GM21367 (cell line): ENCODE measurements around the gene FOXD4L6.
"Not testable (repeated sequence)": the region's sequence is repeated elsewhere in the genome, so short reads cannot be mapped to it uniquely, and the experiment has no call there.

Experiments
- ATAC-seq: cut with Tn5 transposase; IDR thresholded peaks from one replicate; pipeline ENCODE4 v1.9.1; 2021; ENCODE audit not compliant: unreplicated experiment

The FOXD4L6 gene

DNA sequence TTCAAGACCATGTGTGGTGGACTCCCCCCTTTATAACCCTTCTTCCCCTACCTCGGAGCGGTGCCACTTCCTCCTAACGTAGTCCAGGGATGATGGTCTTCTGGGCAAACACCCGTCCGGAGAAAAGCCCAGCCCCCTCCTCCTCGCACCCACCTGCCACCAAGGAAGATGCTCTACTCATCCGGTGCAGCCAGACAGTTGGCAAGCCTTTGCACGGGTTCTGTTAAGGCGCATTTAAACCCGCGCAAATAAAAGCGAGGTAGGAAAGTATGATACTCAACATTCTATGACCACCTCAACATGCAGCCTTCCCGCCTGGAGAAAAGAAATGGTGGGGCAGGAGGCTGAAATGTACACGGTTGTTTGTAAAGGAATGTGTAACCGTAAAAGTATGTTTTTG lies at the start of gene FOXD4L6:
FOXD4L6 (minus strand) TSS at position 101 of the 400 bp plus-strand sequence. CDS start 298 bp downstream, outside the sequence.
- not testable (repeated sequence) for ATAC-seq

DNA sequence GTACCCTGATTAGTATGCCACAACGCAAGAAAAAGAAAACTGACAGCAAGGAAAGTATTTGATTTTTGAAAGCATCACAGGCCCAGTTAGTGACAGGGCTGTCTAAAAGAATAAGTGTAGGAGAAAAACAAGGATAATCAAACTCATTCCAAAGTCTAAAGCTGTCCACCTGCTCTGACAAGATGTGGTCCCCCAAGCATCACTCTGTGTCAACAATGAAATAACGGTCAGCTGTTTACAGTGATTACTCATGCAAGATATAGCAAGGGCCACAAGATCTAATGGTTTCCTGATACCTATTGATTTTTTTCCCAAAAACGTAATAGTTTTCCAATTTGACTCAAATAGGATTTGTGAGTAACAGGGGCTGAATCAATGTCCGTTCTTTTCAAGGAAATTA lies 46.5 kb upstream of the FOXD4L6 start:
- ATAC-seq: not testable (repeated sequence)

DNA sequence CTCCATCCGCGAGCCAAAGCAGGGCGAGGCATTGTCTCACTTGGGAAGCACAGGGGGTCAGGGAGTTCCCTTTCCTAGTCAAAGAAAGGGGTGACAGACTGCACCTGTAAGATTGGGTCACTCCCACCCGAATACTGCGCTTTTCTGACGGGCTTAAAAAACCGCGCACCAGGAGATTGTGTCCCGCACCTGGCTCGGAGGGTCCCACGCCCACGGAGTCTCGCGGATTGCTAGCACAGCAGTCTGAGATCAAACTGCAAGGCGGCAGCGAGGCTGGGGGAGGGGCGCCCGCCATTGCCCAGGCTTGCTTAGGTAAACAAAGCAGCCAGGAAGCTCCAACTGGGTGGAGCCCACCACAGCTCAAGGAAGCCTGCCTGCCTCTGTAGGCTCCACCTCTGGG lies 21.6 kb upstream of the FOXD4L6 start:
- ATAC-seq: not testable (repeated sequence)

DNA sequence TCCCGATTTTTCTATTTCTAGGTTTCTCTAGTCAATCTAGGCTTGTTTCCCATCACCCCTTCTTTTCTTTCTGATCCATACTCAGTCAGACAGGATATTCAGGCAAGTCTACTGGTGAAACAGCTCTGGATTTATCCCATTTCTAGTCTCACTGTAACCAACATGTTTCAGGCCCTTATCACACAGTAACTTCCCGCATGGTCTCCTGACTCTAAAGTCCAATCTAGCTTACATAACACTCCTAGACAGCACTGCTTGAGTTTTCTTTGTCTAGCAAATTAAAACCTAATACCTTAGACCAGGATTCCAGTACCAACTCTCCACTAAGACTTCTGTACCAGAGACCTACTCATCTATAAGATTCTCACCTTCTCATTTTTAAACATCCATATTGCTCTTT lies 13.4 kb upstream of the FOXD4L6 start:
- not testable (repeated sequence) for ATAC-seq

DNA sequence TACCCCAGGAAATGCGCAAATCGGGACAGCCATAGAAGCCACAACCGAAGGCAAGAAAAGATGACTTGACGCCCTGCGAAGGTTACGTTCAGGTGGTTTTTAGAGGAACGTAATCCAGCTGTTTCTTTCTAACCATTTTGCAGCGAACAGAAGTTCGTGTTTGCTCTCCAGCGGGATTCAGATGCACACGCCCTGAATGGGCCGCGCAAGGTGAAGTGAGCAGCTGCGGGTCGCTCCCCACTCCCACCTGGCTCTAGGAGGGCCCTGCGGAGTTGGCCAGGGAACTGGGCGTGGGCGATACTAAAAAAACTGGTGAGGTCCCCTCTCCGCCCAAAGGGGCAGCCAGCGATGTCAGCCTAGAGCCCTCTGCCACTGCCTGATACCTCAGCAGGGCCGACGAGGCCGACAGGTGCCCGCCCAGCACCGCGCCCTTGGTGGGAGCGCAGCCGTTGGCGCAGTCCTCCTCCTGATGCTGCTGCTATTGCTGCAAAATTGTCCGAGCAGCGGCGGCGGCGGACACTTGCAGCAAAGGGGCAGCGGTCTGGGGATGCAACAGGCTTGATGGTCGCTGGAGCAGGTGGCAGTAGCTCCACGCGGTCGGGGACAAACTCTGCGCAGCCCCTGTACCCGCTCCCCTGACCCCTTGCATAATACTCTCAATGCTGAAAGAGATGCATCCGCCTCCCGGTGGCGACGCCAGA lies 1.6 kb downstream of the FOXD4L6 start:
- ATAC-seq: not testable (repeated sequence)

DNA sequence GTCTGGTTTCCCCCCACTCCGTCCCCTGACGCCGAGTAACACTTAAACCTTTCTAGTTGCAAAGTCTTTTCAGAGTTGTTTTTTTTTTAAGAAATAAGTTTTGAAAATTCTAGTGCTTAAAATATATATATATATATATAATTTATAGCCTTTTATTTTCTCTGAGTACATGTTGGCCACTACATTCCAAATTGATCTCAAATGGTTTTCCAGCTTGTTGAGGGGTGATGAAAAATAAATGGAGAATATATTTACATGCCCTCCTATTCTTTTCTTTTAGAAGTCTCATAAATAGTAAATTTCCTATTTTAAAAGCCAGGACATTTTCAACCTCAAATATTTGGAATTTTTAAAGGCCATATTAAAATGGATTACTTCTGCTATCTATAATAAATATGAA lies 2.5 kb downstream of the FOXD4L6 start:
- ATAC-seq: not testable (repeated sequence)

DNA sequence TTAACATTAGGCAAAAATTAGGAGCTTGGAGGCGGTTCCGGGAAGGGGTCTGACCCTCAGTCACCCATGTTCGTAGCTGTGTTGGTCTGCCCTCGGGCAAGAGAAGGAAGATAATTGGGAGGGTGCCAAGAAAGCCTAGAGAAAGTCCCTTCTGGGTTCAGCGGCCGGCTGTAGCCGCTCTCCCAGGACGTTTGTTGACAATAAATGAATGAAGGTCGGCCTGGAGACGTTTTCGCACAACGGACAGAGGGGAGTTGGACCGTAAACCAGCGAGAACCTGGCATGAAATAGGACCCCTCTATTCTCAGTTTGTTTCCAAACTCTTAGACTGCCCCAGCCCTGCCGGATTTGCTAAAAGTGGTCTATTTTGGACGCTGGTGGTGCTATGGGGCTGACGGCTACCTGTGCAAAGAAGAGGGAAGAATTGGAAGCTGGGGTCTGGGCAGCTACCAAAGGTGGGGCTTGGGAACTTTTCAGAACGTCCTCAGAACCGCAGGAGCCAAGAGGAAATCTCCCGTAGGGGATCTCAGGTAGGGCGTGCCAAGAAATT lies 3.3 kb downstream of the FOXD4L6 start:
- not testable (repeated sequence) for ATAC-seq

DNA sequence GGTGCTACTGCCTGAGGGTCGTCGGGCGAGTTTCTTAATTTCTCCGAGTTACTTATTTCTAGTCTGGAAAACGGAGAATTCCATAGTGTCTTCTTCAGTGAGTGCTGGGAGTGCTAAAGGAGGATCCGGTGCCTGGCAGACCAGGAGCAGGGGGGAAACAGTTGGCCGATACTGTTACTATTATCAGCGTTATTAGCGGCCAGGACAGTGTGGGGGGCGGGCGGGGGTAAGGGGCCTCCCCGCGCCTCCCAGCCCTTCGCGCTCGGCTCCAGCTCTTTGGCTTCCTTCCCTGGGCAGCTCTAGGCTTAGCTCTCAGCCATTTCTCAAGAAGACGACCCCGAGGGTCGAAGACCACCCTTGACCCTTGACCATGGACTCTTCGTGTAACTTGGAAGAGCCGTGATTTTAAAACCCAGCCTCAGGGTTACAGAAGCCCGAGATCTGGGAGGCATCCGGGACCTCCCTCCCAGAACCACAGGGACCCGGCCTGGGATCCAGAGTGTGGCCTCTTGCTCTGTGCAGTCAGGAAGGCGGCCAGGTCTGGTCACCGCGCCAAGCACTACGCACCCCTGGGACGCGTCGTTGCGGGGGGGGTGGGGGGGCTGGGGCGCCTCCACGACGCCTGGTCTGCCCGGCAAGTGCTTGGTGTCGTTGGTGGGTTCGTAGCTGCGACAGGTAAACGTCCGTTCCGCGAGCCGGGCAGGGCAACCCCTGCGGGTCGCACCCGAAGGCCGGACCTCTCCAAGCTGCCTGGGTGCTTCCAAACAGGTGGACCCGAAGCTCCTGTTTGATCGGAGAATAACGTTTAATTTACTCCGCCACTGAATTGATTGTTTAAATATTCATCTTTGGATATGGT lies 4.0 kb downstream of the FOXD4L6 start:
- ATAC-seq: not testable (repeated sequence)

DNA sequence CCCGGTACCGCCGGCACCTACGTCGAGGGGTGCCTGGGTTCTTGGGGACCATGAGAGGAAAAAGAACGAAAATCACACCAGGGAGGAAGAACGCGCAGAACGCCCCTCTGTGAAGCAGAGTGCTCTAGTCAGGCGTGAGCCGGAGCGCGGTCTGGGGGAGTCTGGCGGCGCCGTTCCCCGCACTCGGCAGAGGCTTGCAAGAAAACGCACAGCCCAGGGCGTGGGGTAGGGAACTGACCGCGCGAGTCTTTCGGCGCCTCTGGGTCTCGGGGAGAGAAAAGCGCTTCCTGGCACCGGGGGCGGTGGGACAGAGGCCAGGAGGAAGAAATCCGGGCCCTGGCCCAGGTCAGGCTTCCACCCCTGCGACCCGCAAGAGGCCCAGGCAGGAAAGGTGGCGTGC lies 4.7 kb downstream of the FOXD4L6 start:
- not testable (repeated sequence) for ATAC-seq

DNA sequence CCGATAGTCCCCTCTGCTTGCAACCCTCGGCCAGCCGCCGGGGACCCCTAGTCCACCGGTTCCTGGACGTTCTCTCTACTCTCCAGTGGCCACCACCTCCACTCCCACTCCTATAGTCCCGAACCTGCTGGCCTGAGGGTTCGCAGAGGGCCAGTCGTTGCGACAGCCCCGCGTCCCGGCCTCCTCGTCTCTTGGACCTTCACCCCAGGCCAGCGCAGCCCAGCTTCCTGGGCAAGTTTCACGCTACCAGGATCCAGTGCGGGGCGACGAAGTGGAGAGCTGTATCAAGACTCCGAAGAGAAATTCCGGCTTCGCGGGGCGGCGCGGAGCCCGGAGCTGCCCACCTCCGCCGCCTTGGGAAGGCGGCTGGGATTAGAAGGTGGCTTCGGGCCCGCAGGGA lies 5.1 kb downstream of the FOXD4L6 start:
- not testable (repeated sequence) for ATAC-seq

DNA sequence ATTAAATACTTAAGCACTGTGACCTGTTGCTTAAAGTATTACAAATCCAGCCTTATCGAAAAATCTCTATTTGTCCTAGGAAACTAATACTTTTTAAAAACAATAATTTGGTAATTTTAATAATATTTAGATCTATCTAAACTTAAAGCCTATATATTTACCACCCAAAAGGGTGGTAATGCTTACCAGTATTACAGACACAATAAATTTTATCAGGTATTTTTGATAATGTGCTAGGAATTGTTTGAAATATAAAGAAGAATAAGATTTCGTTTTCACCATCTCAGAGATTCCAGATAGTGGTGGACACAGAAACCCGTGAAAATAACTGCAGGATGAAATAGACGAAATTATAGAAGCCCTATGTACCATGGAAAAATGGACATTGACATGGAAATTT lies 7.8 kb downstream of the FOXD4L6 start:
- ATAC-seq: not testable (repeated sequence)

DNA sequence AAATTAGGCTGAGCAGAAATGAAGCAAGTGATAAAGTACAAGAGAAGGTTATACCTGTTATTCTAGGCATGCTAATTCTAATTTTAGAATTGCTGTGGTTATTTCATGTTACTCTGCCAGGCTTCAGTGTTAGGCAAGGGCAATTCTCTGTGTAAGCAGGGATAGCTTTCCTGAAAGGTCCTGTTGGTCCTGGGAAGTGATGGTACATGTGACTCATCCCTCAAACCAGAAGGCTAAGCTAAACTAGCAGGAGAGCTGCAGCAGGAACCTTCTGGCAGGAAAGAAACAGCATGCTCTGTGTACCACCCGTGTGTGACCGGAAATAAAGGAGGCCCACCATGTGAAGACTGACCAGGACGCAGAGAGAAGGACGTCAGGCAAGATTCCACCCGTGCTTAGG lies 8.8 kb downstream of the FOXD4L6 start:
- ATAC-seq: not testable (repeated sequence)

DNA sequence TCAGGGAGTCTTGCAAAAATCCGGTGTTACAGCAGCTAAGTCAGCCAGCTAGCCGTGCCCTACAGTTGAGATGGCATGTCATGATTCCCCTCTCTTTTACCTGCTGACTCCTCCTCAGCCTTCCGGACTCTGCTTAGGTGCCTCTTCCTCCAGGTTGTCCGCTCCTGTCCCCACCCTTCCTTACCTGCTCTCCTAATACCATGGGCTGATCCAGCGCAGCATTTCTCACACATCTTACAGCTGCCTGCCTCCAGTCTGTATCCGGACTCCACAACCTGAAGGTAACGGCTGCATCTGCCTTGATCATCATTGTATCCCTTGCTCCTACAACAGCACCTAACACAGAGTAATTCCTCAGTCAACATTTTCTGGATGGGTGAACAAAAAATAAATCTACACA lies 9.2 kb downstream of the FOXD4L6 start:
- ATAC-seq: not testable (repeated sequence)

DNA sequence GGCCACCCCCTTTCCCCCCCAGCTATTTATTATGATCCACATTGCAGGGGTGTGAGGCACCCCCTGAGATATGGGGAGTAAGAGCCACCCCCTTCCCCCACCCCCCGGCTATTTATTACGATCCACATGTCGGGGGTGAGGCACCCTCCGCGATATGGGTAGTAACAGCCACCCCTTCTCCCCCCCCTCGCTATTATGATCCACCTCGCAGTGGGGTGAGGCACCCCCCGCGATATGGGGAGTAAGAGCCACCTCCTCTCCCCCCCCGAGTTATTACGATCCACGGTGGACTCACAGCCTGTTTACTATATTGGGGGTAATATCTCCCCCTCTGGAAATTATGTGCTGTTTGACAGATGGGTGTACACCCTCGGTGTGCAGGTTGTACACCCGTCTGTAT lies 15.1 kb downstream of the FOXD4L6 start:
- ATAC-seq: not testable (repeated sequence)

DNA sequence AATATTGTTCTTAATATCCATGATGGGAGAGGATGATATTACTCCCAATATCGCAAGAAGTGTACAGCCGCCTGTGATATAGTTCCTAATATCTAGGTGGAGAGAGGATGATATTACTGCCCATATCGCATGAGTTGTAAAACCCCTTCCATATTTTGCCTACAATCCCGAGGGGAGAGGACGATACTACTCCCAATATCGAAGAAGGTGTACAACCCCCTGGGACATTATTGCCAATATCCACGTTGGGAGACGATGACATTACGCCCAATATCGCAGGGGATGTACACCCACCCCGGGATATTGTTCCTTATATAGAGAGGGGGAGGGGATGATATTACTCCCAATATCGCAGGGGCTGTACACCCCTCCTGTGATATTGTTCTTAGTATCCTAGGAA lies 17.1 kb downstream of the FOXD4L6 start:
- ATAC-seq: not testable (repeated sequence)

DNA sequence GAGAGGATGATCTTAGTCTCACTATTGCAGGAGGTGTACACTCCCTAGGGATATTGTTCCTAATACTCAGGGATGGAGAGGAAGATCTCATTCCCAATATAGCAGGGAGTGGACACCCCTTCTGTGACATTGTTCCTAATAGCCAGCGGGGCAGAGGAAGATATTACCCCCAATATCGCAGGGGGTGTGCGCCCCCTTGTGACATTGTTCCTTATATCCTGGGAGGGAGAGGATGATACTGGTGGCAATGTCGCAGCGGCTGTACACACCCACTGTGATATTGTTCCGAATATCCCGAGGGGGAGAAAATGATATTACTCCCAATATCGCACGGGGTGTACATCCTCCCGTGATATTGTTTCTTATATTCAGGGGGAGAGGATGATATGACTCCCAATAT lies 17.6 kb downstream of the FOXD4L6 start:
- ATAC-seq: not testable (repeated sequence)

DNA sequence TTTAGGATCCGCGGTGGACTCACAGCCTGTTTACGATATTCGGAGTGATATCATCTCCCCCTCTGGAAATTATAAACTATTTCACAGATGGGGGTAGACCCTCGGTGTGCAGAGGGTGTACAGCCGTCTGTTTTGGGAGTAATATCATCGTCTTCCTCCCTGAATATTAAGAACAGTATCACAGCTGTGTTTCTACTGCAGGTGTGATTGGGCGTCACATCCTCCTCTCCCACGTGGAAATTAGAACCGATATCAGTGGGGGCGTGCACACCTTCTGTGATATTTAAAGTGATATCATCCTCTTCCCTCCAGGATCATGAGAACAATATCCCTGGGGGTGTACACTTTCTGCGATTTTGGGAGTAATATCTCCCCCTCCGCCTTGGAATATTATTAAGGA lies 19.2 kb downstream of the FOXD4L6 start:
- not testable (repeated sequence) for ATAC-seq

DNA sequence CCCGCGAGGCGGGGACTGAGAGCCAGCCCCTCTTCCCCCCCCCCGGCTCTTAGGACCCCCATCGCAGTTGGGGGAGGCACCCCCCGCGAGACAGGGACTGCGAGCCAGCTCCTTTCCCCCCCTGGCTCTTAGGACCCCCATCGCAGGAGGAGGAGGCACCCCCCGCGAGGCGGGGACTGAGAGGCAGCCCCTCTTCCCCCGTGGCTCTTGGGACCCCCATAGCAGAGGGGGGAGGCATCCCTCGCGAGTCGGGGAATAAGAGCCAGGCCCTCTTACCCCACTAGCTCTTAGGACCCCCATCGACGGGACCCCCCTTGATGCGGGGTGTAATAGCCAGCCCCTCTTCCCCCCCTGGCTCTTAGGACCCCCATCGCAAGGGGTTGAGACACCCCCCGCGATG lies 19.7 kb downstream of the FOXD4L6 start:
- ATAC-seq: not testable (repeated sequence)

DNA sequence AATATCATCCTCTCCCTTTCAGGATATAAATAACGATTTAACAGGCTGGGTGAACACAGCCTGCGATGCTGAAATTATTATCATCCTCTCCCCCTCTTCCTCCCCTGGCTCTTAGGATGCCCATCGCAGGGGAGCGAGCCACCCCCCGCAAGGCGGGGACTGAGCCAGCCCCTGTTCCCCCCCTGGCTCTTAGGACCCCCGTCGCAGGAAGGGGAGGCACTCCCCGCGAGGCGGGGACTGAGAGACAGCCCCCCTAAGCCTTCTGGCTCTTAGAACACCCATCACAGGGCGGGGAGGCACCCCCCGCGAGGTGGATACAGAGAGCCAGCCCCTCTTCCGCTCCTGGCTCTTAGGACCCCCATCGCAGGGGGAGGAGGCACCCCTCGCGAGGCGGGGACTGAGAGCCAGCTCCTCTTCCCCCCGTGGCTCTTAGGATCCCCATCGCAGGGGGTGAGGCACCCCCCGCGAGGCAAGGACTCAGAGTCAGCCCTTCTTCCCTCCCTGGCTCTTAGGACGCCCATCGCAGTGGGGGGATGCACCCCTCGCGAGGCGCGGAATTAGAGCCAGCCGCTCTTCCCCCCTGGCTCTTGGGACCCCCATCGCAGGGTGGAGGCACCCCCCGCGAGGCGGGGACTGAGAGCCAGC lies 21.9 kb downstream of the FOXD4L6 start:
- ATAC-seq: not testable (repeated sequence)

DNA sequence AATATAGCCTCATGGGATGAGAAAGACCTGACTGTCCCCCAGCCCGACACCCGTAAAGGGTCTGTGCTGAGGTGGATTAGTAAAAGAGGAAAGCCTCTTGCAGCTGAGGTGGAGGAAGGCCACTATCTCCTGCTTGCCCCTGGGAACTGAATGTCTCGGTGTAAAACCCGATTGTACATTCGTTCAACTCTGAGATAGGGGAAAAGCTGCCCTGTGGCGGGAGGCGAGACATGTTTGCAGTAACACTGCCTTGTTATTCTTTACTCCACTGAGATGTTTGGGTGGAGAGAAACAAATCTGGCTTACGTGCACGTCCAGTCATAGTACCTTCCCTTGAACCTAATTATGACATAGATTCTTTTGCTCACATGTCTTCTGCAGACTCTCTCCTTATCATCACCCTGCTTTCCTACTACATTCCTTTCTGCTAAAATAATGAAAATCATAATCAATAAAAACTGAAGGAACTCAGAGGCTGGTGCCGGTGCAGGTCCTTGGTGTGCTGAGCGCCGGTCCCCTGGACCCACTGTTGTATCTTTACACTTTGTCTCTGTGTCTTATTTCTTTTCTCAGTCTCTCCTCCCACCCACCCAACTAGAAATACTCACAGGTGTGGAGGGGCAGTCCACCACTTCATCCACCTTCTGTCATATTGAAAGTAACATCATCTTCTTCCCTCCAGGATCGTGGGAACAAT lies 22.8 kb downstream of the FOXD4L6 start:
- ATAC-seq: not testable (repeated sequence)

DNA sequence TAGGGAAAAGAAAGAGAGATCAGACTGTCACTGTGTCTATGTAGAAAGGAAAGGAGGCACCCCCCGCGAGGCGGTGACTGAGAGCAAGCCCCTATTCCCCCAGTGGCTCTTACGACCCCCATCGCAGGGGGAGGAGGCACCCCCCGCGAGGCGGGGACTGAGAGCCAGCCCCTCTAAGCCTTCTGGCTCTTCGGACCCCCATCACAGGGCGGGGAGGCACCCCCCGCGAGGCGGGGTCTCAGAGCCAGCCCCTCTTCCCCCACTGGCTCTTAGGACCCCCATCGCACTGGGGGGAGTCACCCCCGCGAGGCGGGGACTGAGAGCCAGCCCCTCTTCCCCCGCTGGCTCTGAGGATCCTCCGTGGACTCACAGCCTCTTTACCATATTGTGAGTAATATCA lies 23.9 kb downstream of the FOXD4L6 start:
- ATAC-seq: not testable (repeated sequence)
